PC-9 (cell line): Measurements from ENCODE around the gene MT1F. TPM values are rescaled to one million over a fixed set of nuclear protein-coding genes. Genes with fewer than 3 reads are reported as not detected.

Source experiments
- Bru-seq: library from RNA; stranded (reverse); fragments of 400-500 nt; gene quantifications from one replicate; lab custom pipeline; 2021; lab: Mats Ljungman, UMichigan
- BruChase-seq, 2 experiments: library from RNA; stranded (reverse); fragments of 400-500 nt; gene quantifications; one replicate each; lab custom pipeline; 2021; lab: Mats Ljungman, UMichigan
- BruUV-seq: library from RNA; stranded (reverse); fragments of 400-500 nt; replicated peaks from 2 replicates; lab custom pipeline; 2021; lab: Mats Ljungman, UMichigan
- CTCF ChIA-PET: fragments of 300-600 bp; sonication (Branson Sonifier 250); formaldehyde crosslinking; loops from one replicate; lab custom pipeline; 2022; ENCODE audit warnings: antibody characterized with exemption; lab: Charles Lee
- POLR2A ChIA-PET: fragments of 300-600 bp; sonication (Branson Sonifier 250); formaldehyde crosslinking; loops from one replicate; lab custom pipeline; 2022; ENCODE audit warnings: antibody characterized with exemption; ENCODE audit not compliant: unreplicated experiment; lab: Charles Lee
- DNase-seq, 2 experiments: peaks; one replicate each; pipeline versions ENCODE4 v3.0.0 to v3.0.0-alpha.2; 2015 to 2022; ENCODE audit warnings: mixed read lengths in 1 of 2
- H2AFZ ChIP-seq: fragments of 200-600 bp; sonication (generic); 2 replicates; pipeline ENCODE4 v1.8.1; 2017; ENCODE audit warnings: antibody characterized with exemption
- H3F3A ChIP-seq: fragments of 200-600 bp; sonication (generic); 2 replicates; pipeline ENCODE4 v1.8.1; 2017; ENCODE audit warnings: antibody characterized with exemption, mild to moderate bottlenecking, low read depth; ENCODE audit not compliant: insufficient read depth
- H3K27ac ChIP-seq: fragments of 200-600 bp; sonication (generic); 2 replicates; pipeline ENCODE4 v1.6.1; 2016; ENCODE audit warnings: mixed run types
- H3K27me3 ChIP-seq: fragments of 200-600 bp; sonication (generic); 2 replicates; pipeline ENCODE4 v1.6.1; 2016; ENCODE audit warnings: low read depth, mixed run types; ENCODE audit not compliant: insufficient read depth
- H3K36me3 ChIP-seq: fragments of 200-600 bp; sonication (generic); 2 replicates; pipeline ENCODE4 v1.6.1; 2016; ENCODE audit warnings: low read depth, mixed run types
- H3K4me1 ChIP-seq: fragments of 200-600 bp; sonication (generic); replicated peaks from 2 replicates; pipeline ENCODE4 v1.6.1; 2016; ENCODE audit warnings: mixed run types; ENCODE audit not compliant: insufficient read depth
- H3K4me2 ChIP-seq: fragments of 200-600 bp; sonication (generic); 2 replicates; pipeline ENCODE4 v1.6.1; 2017; ENCODE audit warnings: mixed run types
- H3K4me3 ChIP-seq: fragments of 200-600 bp; sonication (generic); 2 replicates; pipeline ENCODE4 v1.6.1; 2016; ENCODE audit warnings: mixed run types
- H3K79me2 ChIP-seq: fragments of 200-600 bp; sonication (generic); 2 replicates; pipeline ENCODE4 v1.6.1; 2017; ENCODE audit warnings: low read depth, mixed run types
- H3K9me2 ChIP-seq: fragments of 200-600 bp; sonication (generic); 2 replicates; pipeline ENCODE4 v1.8.1; 2017; ENCODE audit warnings: mild to moderate bottlenecking; ENCODE audit not compliant: insufficient read depth
- H3K9me3 ChIP-seq: fragments of 200-600 bp; sonication (generic); 2 replicates; pipeline ENCODE4 v1.8.1; 2016; ENCODE audit warnings: low read depth; ENCODE audit not compliant: insufficient read depth
- H4K20me1 ChIP-seq: fragments of 200-600 bp; sonication (generic); 2 replicates; pipeline ENCODE4 v1.8.1; 2017; ENCODE audit not compliant: insufficient read depth
- EZH2 ChIP-seq: fragments of 200-600 bp; sonication (generic); IDR thresholded peaks from 2 replicates; pipeline ENCODE4 v1.8.0; 2017; ENCODE audit warnings: antibody characterized with exemption, low read depth
- intact Hi-C: fragments of 100-400 bp; cut with micrococcal nuclease; formaldehyde crosslinking; loops from one replicate; pipeline ENCODE4 v1.10.0; 2022; ENCODE audit not compliant: unreplicated experiment
- long read RNA-seq: library from polyadenylated mRNA; stranded (forward); transcript quantifications from one replicate; pipeline ENCODE4 v2.0.0, GENCODE V29; 2022
- total RNA-seq: library from RNA; stranded (reverse); gene quantifications from 2 replicates; pipeline ENCODE4 v1.2.3, GENCODE V29; 2021
- TF ChIP-seq, protein P1 (sequence below): fragments of 200-600 bp; sonication (generic); conservative IDR thresholded peaks from 2 replicates; pipeline ENCODE4 v1.6.1; 2017; ENCODE audit warnings: mixed run types, antibody characterized with exemption, mild to moderate bottlenecking, moderate library complexity

The MT1F gene
- total RNA-seq: 4.0 and 10.3 TPM in 2 replicates
- percentile 22 among the genes with signal in this experiment for Bru-seq, nascent RNA
- percentile 45 among the genes with signal in this experiment for BruChase-seq, experiment 1, labeled RNA remaining after a 2-hour chase
- percentile 42 among the genes with signal in this experiment for BruChase-seq, experiment 2, labeled RNA remaining after a 6-hour chase
- long read RNA-seq, transcript MT1F-201 (3 exons, 690 nt): major isoform, 5 of 6 reads
- long read RNA-seq, partial matches to known transcripts: 0 of 6 reads
- long read RNA-seq, other reads (novel, unspliced or antisense): 1 of 6 reads

- Histone ChIP-seq H3K4me2 (peak within 1 kb of the TSS; percentile 82), H3K27me3 (peaks cover 11% of the 10 kb centered on the region), H3K9me3 (no peaks in the 10 kb centered on the region), H3K4me1 (peaks cover 19% of the 10 kb centered on the region), H4K20me1 (no peaks in the 10 kb centered on the region), H3K4me3 (peak within 1 kb of the TSS; percentile 55), H3K79me2 (no peaks in the 10 kb centered on the region), H3K36me3 (no peaks in the 10 kb centered on the region), H3F3A (peaks cover 22% of the 10 kb centered on the region; the same call in 1 of the 2 replicates), H2AFZ (peak within 1 kb of the TSS; percentile 82), H3K9me2 (no peaks in the 10 kb centered on the region), H3K27ac (no peak within 1 kb of the TSS)
- TF ChIP-seq, protein P1, sequence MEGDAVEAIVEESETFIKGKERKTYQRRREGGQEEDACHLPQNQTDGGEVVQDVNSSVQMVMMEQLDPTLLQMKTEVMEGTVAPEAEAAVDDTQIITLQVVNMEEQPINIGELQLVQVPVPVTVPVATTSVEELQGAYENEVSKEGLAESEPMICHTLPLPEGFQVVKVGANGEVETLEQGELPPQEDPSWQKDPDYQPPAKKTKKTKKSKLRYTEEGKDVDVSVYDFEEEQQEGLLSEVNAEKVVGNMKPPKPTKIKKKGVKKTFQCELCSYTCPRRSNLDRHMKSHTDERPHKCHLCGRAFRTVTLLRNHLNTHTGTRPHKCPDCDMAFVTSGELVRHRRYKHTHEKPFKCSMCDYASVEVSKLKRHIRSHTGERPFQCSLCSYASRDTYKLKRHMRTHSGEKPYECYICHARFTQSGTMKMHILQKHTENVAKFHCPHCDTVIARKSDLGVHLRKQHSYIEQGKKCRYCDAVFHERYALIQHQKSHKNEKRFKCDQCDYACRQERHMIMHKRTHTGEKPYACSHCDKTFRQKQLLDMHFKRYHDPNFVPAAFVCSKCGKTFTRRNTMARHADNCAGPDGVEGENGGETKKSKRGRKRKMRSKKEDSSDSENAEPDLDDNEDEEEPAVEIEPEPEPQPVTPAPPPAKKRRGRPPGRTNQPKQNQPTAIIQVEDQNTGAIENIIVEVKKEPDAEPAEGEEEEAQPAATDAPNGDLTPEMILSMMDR: no peak
- no peak for TF ChIP-seq EZH2
- DNase-seq: peak; percentile 81 to 83
- no TSS peak for BruUV-seq
- POLR2A ChIA-PET: interaction anchor here (0.5 to 0.8 kb wide), 5 partner anchors 49 to 751 kb away, joined by 3 to 9 read pairs (median 4); partner anchors contain the start of gene MT2A
- intact Hi-C loops: loop anchor here (1.0 kb wide), 1 partner anchor 25 kb away; the partner anchor contains the start of gene MT1X
- CTCF ChIA-PET: interaction anchor here (0.6 to 0.7 kb wide), 2 partner anchors 54 to 70 kb away, joined by 3 read pairs; no protein-coding TSS in a partner anchor
These were observed at the start of gene MT1F for GRCh38 chr16:56657555-56658326. Gene MT1F (plus strand): TSS chr16:56657959. CDS start chr16:56658059, 100 bp downstream.

DNA sequence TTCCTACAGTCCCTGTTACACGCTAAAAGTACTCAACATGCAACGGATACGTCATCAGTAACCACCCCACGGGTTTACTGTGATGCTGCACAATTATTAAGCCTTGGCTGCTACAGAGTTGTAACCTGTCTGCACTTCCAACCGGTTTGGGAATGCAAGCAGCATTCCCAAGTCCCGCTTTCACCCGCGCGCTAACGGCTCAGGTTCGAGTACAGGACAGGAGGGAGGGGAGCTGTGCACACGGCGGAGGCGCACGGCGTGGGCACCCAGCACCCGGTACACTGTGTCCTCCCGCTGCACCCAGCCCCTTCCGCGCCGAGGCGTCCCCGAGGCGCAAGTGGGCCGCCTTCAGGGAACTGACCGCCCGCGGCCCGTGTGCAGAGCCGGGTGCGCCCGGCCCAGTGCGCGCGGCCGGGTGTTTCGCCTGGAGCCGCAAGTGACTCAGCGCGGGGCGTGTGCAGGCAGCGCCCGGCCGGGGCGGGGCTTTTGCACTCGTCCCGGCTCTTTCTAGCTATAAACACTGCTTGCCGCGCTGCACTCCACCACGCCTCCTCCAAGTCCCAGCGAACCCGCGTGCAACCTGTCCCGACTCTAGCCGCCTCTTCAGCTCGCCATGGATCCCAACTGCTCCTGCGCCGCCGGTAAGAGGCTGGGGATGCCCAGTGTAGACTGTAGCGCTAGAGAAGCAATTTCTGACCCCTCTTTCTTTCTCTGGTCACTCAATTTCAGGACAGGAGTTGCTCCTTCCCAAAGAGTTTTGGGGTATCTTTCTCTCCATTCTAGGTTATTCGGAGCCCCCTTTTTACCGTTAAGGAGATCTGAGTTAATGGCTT, 49.5 kb upstream of the MT1F start, which contains the start of gene MT2A:
Gene MT2A (plus strand): TSS at position 542 of the 833 bp plus-strand sequence. CDS start 72 bp downstream, at position 614.
- peak within 1 kb of the TSS; percentile 90 for H3K4me3 ChIP-seq
- H3K9me3 ChIP-seq: no peaks in the 10 kb centered on the region
- H3K9me2 ChIP-seq: no peaks in the 10 kb centered on the region
- peak; percentile 89 to 91 for DNase-seq
- no peaks in the 10 kb centered on the region for H4K20me1 ChIP-seq
- H3F3A ChIP-seq: peaks cover 62% of the 10 kb centered on the region
- H3K36me3 ChIP-seq: no peaks in the 10 kb centered on the region
- H3K4me2 ChIP-seq: peak within 1 kb of the TSS; percentile 90
- BruUV-seq: no TSS peak
- no peaks in the 10 kb centered on the region; the same call in 1 of the 2 replicates for H3K79me2 ChIP-seq
- POLR2A ChIA-PET: interaction anchor here (0.5 to 0.9 kb wide), 4 partner anchors 12 to 117 kb away, joined by 3 to 4 read pairs (median 4); partner anchors contain the start of gene MT1F
- H3K4me1 ChIP-seq: peaks cover 88% of the 10 kb centered on the region
- H3K27me3 ChIP-seq: no peaks in the 10 kb centered on the region
- intact Hi-C loops: loop anchor here (1.0 to 10.0 kb wide), 3 partner anchors 35 to 1136 kb away; no protein-coding TSS in a partner anchor
- TF ChIP-seq, protein P1: no peak
- TF ChIP-seq EZH2: no peak
- H2AFZ ChIP-seq: peak within 1 kb of the TSS; percentile 66; the same call in 1 of the 2 replicates
- CTCF ChIA-PET: interaction anchor here (0.6 to 0.9 kb wide), 3 partner anchors 32 to 485 kb away, joined by 3 read pairs; no protein-coding TSS in a partner anchor
- peak within 1 kb of the TSS; percentile 95 for H3K27ac ChIP-seq
